GDM1 (cell line): ENCODE results near the gene ATP2A2.

Experiments used
- DNase-seq: peaks from one replicate; lab custom pipeline; 2025; lab: John Stamatoyannopoulos, UW

The ATP2A2 gene

DNA sequence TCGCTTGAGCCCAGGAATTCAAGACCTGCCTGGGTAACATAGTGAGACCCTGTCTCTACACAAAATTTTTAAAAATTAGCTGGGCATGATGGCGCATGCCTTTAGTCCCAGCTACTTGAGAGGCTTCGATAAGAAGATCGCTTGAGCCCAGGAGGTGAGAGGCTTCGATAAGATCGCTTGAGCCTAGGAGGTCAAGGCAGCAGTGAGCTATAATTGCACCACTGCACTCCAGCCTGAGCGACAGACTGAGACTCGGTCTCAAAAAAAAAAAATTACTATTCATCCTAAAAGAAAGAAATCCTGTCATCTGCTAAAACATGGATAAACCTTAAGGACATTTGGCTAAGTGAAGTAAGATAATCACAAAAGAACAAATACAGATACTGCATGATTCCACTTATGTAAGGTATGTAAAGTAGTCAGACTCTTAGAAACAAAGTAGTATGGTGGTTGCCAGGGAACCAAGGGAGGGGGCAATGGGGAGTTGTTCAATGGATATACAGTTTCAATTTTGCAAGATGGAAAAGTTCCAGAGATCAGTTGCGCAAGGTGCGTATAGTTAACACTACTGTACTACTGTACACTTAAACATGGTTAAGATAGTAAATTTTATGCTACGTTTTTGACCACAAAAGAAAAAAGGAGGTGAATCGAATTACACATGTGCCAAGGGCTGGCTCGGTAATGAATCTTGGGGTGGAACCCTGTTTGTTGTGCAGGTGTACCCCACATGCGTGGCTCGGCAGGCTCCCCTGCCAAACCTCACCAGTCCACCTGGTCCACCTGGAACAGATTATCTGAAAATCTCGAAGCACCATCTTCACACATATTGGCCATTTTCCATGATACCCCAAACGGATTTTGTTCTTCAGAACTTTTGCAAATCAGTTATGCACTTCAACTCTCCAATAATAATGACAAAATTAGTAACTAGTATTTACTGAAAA is 18.3 kb upstream of the ATP2A2 start:
- DNase-seq = no peak

DNA sequence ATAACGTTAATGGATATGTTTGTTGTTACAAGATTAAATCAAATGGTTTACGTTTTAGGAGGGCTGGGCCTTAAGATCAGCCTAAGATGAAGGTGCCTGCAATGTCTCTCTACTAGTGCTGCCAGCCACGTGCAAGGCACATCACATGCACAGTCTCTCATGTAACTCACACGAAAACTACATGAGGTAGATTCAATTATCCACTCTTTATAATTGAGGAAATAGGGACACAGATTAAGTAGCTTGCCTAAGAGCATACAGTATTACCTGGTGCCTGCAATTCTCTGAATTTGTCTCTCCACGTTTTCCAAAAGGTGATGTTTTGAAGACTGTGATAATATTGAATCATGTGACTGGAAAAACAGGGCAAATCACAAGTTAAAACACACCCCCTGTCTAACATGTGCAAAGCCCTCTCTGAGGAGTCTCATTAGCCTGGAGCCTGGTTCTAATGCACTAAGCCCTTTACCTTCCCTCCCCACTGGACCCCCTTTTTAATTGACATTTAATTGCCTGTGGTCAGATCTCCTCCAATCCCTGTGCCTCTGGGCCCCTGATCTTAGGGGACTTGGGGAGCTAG is 14.6 kb upstream of the ATP2A2 start:
- DNase-seq = no peak

DNA sequence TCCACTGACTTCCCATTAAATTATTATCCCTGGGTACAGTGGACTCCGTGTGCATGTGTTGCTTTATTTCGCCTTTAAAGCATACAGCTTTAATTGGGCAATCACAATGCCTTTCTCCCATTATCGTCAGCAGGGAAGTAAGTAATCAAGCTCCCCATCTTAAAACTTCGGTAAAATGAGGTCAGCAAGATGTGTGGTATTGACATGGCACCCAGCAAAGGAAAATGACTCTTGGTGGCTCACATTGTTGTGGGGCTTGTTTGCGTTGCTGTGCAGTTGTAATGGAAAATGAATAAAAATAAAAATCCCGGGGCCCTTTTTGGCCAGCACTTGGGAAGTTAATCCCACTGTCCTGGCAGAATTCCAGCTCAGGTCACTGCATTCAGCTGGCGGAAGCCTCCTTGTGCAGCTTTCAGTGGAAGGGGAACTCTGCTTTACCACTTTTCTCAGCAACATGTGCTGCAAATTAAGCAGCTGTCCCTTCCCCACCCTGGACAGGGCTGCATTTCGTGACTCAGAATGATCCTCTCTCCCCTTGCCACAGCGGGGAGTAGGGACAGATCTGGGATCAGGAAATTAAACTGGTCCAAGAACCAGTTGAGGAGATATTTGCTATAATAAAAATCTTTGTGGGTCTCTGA is 13.9 kb upstream of the ATP2A2 start:
- DNase-seq = no peak

DNA sequence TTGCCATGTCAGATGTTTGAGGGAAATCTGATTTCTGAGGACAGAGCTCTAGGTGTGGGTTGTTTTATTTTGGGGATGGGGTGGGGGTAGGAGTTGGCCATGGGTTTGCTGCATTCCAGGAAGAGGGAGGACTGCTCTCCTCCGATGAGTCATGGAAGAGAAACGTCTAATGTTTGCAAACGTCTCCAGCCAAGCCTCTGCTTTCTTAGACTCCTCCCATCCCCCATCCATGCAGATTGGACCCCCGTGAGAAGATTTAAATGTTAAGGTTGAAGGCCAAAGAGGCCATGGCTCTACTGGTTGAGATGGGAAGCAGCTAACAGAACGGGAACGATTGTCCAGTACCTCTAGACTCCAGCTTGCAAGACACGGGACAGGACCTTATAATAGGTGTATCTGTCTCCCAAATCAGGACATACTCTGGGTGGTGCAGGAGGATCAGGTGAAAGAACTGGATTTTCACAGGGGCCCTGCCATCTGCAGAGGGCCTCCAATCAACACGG is 11.4 kb upstream of the ATP2A2 start:
- DNase-seq = no peak

DNA sequence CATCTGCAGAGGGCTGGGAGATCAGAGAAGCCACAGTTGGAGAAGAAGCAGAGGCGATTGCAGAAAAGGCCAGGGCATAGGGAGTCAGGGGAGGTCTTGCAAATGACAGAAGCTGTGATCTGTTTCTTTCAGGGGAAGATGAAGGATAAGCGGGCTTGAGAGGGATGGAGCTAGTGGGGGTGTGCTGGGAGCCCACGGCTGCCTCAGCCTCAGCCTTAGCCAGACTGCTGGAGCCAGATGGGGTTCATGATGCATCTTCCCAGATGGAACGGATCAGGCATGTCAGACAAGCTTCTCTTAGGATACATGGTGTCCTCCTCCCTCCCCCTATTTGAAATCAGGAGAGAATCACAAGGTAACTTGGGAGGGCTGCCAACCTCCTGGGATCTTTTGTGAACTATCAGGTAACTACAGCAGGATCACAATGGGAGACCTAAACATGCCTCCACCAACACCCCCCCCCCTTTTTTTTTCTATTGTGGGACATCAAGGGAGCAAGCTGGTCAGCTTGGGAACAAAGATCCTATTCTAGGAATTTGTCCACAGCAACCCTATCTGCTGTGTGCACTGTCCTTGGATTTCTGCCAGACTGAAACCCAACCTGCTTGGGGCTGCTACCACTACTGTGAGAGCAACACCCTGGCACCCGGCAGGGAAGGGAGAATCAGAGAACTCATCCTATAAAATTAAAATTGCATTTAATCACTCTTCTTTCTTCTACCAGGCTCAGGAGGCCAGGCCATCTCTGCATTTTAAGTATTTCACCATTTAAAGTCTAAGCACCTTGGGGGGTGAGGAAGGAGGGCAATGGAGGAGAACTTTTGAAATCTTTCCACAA is 10.7 kb upstream of the ATP2A2 start:
- DNase-seq = no peak

DNA sequence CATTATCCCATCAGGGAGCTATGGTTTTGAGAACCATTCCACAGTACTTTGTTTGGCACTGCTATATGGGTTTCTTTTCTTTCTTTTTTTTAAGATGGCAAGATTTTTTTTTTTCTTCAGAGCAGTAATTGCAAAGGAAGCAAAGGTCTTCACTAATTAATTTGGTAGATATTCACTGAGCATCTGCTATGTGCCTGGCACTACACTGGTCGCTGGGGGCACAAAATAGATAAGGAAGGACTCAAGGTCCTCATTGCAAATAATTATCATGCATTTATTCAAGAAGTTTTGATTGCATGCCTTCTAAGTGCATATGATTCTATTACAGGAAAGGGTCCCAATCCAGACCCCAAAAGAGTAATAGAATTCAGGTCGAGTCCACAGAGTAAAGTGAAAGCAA is 10.0 kb upstream of the ATP2A2 start:
- no peak for DNase-seq

DNA sequence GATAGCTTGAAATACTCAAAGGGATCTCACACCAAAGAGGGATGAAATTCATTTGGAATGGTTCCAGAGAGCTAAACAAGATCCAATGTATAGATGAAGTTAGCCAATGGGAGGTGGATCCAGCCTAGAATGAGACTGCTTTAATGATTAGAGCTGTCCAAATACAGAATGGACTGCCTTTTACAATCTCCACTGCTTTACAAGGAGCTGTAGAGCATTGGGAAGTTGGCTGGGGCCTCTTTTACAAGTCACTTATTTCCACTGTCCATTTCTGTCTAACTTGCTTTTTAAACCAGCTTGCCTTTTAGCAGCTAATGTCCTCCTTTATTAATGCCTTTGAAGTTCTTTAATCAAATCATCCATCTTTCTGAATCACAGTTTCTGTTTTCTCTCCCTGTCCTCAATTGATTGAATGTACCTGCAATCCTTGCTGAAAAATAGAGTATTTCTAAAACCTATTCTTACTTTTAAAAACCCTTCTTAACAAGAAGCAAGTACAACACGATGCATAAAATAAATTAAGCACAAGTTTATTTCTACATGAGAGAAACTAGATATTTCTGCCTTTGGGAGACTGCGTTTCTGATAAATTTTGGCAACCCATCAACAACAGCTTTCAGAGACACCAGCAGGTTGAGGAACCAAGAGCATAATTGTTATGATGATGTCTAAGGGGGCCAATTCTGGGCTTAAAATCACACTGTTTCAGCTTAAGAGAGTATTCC is 3.4 kb upstream of the ATP2A2 start:
- no peak for DNase-seq

DNA sequence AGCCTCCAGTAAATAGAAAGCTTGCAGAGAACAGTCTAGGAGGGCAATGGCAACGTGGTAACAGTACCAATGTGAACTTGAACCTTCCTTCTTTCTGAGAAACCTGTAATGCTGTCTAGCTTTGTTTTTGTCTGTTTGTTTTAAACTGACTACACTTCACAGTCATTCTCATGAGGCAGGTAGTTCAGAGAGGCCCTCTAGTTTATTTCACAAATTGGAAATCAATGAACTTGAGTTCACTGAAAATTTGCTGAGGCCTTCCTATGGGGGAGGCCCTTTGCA is 2.9 kb upstream of the ATP2A2 start:
- DNase-seq = no peak

DNA sequence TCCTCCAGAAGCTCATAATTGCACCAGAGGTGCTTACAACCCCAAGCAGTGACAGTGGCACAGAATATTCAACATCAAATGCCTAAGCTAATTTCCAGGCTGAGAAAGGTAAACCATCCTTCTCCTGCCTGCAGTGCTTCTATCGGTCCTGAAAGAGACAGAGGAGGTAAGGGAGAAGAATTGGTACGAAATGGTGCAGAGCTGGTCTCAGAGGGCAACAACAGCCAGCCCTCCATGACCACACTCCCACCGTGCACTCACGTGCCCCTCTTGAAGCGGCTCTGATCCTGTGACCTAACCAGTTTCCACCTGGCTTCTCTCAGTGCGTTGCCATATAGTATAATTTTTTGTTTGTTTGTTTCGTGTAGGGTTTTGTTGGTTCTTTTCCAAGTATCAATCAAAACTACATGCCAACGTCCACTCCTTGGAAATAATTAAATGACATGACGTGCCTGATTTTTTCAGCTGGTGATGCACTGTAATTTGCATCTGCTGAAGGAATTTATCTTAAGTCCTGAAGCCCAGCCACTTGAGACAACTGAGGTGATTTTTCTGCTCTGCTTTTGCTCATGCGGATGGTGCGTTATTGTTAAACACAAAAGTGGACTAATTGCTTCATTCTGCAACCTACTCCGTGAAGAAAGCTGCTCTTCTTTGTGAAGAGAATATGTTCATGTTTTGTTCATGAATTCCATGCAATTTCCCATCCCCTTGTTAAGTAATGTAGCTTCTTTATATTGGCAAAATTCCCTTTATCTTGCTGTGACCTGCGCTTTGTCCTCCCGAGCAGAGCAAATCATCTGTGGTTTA is 1.3 kb upstream of the ATP2A2 start:
- DNase-seq = no peak

DNA sequence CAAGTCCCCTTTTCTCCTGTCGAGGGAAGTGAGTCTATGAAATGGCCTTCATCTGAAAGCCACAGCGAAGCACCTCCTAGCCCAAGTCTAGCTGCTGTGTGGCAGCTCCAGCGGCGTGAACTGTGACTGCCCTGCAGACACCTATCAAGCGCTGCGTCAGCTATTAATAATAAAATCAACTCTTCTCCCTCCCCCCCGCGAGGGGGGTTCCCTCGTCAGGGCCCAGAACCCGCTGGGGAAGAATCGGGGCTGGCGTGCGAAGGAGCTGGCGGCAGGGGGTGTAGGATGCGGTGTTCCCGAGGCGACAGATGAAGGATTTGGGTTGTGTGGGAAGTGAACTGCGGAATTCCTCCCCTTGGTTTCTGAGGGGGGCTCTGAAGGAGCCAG is 662 bp upstream of the ATP2A2 start:
- DNase-seq = no peak

DNA sequence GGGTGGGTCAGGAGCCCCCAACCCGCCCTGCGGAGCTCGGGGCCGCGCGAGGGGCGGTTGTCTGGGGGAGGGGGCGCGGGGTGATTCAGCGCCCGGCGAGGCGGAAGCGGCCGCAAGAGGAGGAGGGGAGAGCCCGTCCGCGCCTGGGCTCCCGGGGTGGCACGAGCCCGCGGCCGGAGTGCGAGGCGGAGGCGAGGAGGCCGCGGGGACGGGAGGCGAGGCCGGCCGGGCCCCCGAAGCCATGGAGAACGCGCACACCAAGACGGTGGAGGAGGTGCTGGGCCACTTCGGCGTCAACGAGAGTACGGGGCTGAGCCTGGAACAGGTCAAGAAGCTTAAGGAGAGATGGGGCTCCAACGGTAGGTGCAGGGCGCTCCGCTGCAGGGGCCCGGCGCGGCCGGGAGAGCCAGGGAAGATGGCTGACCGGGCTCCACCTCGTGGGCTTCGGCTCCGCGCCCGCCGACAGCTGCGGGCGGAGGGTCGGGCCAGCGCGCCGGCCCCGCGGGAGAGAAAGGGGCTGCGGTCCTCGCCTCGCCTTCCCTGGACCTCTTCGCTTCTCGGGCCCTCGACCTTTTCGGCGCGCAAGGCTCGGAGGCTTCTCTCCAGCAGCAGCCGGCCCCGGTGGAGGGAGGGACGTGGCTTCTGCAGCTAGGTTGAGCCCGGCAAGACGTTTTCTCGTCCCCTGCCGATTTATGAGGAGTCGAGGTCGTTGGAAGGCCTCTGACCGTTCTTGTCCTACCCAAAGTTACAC is 677 bp downstream of the ATP2A2 start:
- no peak for DNase-seq

DNA sequence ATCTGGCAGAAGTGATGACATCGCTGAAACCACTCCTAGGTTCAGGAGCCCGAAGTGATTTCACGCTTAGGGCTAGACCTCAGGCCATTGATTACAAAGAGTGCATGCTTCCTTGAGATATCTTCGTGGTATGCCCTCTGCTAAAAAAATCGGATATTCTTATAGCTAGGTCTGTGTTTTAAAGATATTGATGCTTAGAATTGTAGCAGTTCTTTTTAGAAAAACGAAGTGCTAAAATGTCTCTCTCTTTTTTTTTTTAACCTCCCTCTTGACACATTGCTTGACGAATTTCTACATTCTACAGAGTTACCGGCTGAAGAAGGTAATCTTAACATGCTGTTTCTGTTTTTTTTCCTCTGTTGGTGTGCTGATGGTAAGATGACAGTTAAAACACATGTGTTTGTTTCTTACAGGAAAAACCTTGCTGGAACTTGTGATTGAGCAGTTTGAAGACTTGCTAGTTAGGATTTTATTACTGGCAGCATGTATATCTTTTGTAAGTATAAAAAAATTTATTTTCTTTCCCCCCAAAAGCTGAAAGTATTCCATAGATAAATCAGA is 1.3 kb downstream of the ATP2A2 start:
- no peak for DNase-seq

DNA sequence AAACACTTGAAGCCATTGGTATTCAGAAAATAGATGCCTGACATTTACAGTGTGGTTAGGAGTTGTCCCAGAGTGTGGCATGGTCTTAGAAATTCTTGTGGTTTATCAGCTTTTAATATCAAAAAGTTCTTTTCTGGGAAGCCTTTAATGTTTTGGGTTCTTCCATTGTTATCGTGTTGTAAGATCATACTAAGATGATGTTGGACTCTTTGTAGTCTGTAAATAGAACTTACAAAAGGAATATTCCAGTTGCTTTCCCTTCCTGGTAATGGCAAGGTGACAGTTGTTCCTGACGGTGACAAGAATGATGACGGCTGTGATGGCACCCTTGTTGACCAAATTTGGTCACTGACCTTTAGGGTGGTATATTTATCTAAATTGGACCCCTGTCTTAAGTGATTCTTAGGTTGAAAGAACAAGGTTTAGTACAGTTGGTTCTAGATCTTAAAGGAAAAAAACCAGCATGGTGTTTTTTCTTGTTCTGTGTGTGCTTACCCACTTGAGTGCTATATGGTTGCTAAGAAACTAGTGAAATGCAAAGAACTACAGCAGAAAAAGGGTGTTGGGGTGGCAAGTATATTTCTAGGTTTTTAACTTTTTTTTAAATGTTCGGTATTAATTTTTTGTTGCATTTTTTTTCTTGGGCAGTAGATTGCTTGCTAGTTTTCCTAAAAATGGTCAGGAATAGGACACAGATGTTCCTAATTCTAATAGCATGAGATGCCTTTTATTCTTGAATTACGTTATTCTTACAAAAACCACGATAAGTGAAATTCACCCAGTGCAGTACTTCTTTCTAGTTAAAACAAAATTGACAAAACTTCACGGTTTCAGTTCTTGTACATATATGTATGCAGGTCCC is 2.1 kb downstream of the ATP2A2 start:
- DNase-seq = no peak

DNA sequence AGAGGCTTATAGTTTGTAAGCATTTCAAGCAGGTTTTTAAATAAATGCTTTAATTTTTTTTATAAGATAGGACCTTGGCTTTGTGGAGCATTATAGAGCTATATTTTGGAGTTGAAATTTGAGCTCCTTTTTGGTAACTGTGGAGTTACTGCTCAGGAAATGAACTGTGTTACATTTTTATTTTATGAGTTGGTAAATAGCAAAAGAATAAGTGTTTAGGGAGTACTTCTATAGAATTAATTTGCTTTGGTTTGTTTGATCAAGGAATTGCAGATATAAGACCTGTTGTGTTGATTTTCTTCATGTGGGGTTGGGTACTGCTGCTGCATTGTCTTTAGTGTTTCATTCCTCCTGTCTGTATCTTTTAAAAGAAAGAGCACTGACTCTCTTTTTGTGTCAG is 3.5 kb downstream of the ATP2A2 start:
- no peak for DNase-seq

DNA sequence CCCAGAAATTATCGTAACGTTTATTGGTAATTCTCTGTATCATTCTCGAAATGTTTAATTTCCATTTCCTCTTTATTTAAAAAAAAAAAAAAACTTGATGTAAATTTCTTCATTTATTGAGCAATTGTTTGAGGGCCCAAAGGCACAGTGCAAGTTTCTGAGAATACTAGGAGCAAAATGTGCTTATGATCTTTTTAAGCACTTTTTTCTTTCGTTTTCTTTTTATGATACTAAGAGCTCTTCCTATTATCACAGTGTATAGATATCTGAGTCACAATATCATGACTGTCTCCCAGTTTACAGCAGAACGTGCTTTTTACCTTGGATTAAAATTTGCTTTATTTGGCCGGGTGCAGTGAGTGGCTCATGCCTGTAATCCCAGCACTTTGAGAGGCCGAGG is 5.6 kb downstream of the ATP2A2 start:
- no peak for DNase-seq

DNA sequence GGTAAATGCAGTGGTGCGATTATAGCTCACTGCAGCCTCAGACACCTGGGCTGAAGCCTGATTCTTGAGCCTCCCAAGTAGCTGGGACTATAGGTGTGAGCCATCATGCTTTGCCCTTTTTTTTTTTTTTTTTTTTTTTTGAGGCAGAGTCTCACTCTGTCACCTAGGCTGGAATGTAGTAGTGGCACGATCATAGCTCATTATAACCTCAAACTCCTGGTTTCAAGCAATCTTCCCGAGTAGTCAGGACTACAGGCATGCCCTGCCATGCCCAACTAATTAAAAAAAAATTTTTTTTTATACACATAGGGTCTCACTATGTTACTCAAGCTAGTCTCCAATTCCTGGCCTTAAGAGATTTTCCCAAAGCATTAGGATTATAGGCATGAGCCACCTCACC is 6.9 kb downstream of the ATP2A2 start:
- DNase-seq = no peak

DNA sequence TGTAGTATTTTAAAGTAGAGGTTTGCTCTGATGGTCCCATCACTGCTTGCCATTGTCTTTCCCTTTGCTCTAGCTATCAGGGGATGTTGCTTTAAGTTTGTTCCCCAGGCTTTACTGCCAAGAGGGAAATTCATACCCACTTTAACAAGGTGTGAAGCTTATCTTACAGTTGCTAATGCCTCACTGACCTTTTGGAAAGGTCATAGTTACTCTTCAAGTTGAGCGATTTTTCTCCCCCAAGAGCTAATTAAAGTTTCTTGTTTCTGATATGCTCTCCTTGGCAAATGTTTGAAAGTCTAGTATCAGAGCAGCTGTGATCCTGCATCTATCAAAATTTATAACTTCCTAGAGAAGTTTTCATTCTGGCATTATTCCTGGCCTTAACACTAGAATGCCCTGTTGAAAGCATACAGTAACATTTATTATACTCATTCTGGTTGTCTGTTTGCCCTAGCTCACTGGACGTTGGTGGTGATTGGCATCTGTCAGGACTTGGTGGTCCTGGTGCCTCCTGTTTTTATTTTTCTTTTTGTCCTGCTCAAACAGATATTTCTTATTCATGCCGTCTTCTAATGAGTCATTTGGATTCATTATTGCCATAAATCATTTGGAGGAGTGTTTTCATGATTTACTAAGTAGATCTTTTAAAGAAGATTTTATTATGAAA is 8.1 kb downstream of the ATP2A2 start:
- no peak for DNase-seq

DNA sequence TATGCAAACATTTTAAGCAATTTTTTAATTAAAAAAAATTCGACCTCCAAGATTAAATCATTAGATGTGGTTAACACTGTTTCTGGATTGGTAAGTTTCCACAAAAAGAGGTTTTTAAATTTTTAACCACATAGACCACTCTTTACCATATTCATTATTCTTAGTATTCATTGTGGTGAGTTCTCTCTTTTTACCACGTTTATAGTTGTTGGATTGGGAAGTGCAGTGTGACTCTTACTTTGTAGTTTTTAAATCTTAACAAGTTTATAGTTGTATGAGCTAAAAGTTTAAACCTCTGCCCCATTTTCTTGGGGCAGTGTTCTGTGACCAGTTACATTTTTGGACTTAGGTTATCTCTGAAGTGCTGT is 8.6 kb downstream of the ATP2A2 start:
- no peak for DNase-seq
